Spleen (tissue), 11 donors: ENCODE results near the gene GLS. TPM values are rescaled to one million over a fixed set of nuclear protein-coding genes. Genes with fewer than 3 reads are reported as not detected.

ENCODE experiments used
- DNase-seq: peaks from one replicate; pipeline ENCODE4 v3.0.0-alpha.2; 2020
- H3K27ac ChIP-seq, 8 donors: fragments of 200-600 bp; sonication (generic) in 7 of 8; 1 replicate in 4 of 8; 2 replicates in 4 of 8; pipeline versions ENCODE4 v1.5.0 to v1.8.0; 2016 to 2021; ENCODE audit warnings: inconsistent platforms in 4 of 8, mild to moderate bottlenecking in 4 of 8, moderate library complexity in 1 of 8
- H3K27me3 ChIP-seq, 7 donors: fragments of 200-600 bp; sonication (generic) in 6 of 7; replicated peaks in 1 of 7; 1 replicate in 4 of 7; 2 replicates in 3 of 7; pipeline versions ENCODE4 v1.5.0 to v1.8.0; 2016 to 2021; ENCODE audit warnings: inconsistent platforms in 3 of 7, mild to moderate bottlenecking in 1 of 7
- H3K36me3 ChIP-seq, 6 donors: fragments of 200-600 bp; sonication (generic) in 5 of 6; 1 replicate in 4 of 6; 2 replicates in 2 of 6; pipeline versions ENCODE4 v1.5.0 to v1.8.0; 2016 to 2021; ENCODE audit warnings: inconsistent platforms in 2 of 6
- H3K4me1 ChIP-seq, 6 donors: fragments of 200-600 bp; sonication (generic) in 5 of 6; 1 replicate in 3 of 6; 2 replicates in 3 of 6; pipeline versions ENCODE4 v1.5.0 to v1.8.0; 2016 to 2021; ENCODE audit warnings: inconsistent platforms in 3 of 6
- H3K4me3 ChIP-seq, 8 donors: fragments of 200-600 bp; sonication (generic) in 7 of 8; 1 replicate in 4 of 8; 2 replicates in 4 of 8; pipeline versions ENCODE4 v1.5.0 to v1.8.0; 2016 to 2021; ENCODE audit warnings: inconsistent platforms in 4 of 8, mild to moderate bottlenecking in 4 of 8, moderate library complexity in 2 of 8
- H3K9me3 ChIP-seq, 8 donors: fragments of 200-600 bp; sonication (generic) in 7 of 8; 1 replicate in 4 of 8; 2 replicates in 4 of 8; pipeline versions ENCODE4 v1.5.0 to v1.8.0; 2016 to 2021; ENCODE audit warnings: inconsistent platforms in 4 of 8
- CTCF ChIP-seq, 11 experiments: fragments of 200-600 bp in 7 of 11; fragments of 450-650 bp in 4 of 11; sonication (generic) in 4 of 11; IDR thresholded peaks in 8 of 11; conservative IDR thresholded peaks in 3 of 11; 1 replicate in 7 of 11; 2 replicates in 4 of 11; pipeline versions ENCODE4 v1.4.0 to v1.8.0; 2016 to 2021; ENCODE audit warnings: antibody characterized with exemption in 11 of 11, inconsistent platforms in 4 of 11, mild to moderate bottlenecking in 1 of 11
- POLR2A ChIP-seq, 3 donors: fragments of 450-650 bp; IDR thresholded peaks; one replicate each; pipeline ENCODE4 v1.5.1; 2017; ENCODE audit warnings: antibody characterized with exemption in 3 of 3, mild to moderate bottlenecking in 1 of 3
- POLR2AphosphoS5 ChIP-seq, 3 donors: sonication (generic); formaldehyde crosslinking; IDR thresholded peaks; one replicate each; pipeline ENCODE4 v1.5.1; 2017; ENCODE audit warnings: antibody characterized with exemption in 3 of 3
- WGBS, 5 donors: extraction: QIAGEN DNeasy Blood & Tissue Kit in 3 of 5; methylation state at CpG; one replicate each; pipeline versions ENCODE4 v1.1.5 to v1.1.7; 2013 to 2018; 5-methylcytosine and 5-hydroxymethylcytosine counted together
- intact Hi-C: fragments of 100-400 bp; cut with DNase I; formaldehyde crosslinking; loops from one replicate; pipeline ENCODE4 v1.15.0; 2023; ENCODE audit warnings: low total_unique reads
- polyA plus RNA-seq, 3 donors: library from polyadenylated mRNA; stranded (reverse); fragments of 200-250 nt; gene quantifications; one replicate each; pipeline ENCODE4 v1.2.1, GENCODE V29; 2013
- total RNA-seq, 7 donors: library from RNA; depleted of rRNA in 3 of 7; stranded (reverse); fragments of >200 nt in 3 of 7; fragmentation: NEBNext Ultra II Directional in 4 of 7; extraction: Animal tissue kit (Norgen Biotek cat#: 25700) in 4 of 7; gene quantifications; one replicate each; pipeline versions ENCODE4 v1.1.0 to v1.2.1, GENCODE V29; 2016 to 2021
- donor health status: healthy with polysubstance abuse.
- donor health status: DM: no; HTN: no; CAD: no; lungs with moderate emphysema.
- donor health status: DM: no; HTN: no; CAD: no.
- donor health status: Bipolar disorder and iron deficiency.
- donor health status: healthy.
- donor health status: DM: no; HTN: no; CAD: no.
- donor health status: DM: yes; HTN: yes; CAD: no.

Gene GLS
- total and polyA plus RNA-seq, 10 donors, result 42.3 to 254 (median 176) TPM

GRCh38 chr2:190938771-190939335, 58.2 kb downstream of the GLS start:
- Histone ChIP-seq H3K4me3 (no peak overlapping the region), H3K27me3 (no peaks in the 10 kb centered on the region), H3K4me1 (peaks cover 3 to 33% (median 12%) of the 10 kb centered on the region in 6 donors), H3K36me3 (peaks cover 0 to 10% (median 0%) of the 10 kb centered on the region in 6 donors), H3K27ac (peak overlapping the region in 2 of 8 donors; percentile 2 to 26), H3K9me3 (no peaks in the 10 kb centered on the region)
- intact Hi-C loops, result no loop called here
- TF ChIP-seq POLR2A (IDR thresholded peaks at IDR 0.05) (no peak), POLR2AphosphoS5 (IDR thresholded peaks at IDR 0.05) (no peak), CTCF (IDR thresholded peaks at IDR 0.05 in 8 of 11, conservative IDR thresholded peaks at IDR 0.05 in 3 of 11) (no peak)
- 30 to 47% (median 31%) methylated on average over 1 of the region's 1 CpG for WGBS, 5 donors
- no peak for DNase-seq

- H3K36me3 ChIP-seq, result peaks cover 0 to 4% (median 0%) of the 10 kb centered on the region in 6 donors
- TF ChIP-seq POLR2A (IDR thresholded peaks at IDR 0.05) (no peak), POLR2AphosphoS5 (IDR thresholded peaks at IDR 0.05) (no peak), CTCF (IDR thresholded peaks at IDR 0.05 in 8 of 11, conservative IDR thresholded peaks at IDR 0.05 in 3 of 11) (no peak)
- H3K27ac ChIP-seq, result no peak overlapping the region
- no peaks in the 10 kb centered on the region for H3K27me3 ChIP-seq
- intact Hi-C loops, result no loop called here
- peaks cover 3 to 33% (median 12%) of the 10 kb centered on the region in 6 donors for H3K4me1 ChIP-seq
- DNase-seq, result no peak
- WGBS, 5 donors, result 52 to 84% (median 72%) methylated on average over 1 of the region's 1 CpG
- no peak overlapping the region for H3K4me3 ChIP-seq
- no peaks in the 10 kb centered on the region for H3K9me3 ChIP-seq
Observed at GRCh38 chr2:190940454-190940853, 59.8 kb downstream of the GLS start.

- DNase-seq, result no peak
- no peak overlapping the region for H3K4me3 ChIP-seq
- WGBS, 5 donors, result 91 to 98% (median 96%) methylated on average over 2 of the region's 2 CpGs
- H3K27me3 ChIP-seq, result no peaks in the 10 kb centered on the region
- peaks cover 3 to 25% (median 8%) of the 10 kb centered on the region in 6 donors for H3K4me1 ChIP-seq
- no peaks in the 10 kb centered on the region for H3K9me3 ChIP-seq
- TF ChIP-seq POLR2AphosphoS5 (IDR thresholded peaks at IDR 0.05) (no peak), CTCF (IDR thresholded peaks at IDR 0.05 in 8 of 11, conservative IDR thresholded peaks at IDR 0.05 in 3 of 11) (no peak), POLR2A (IDR thresholded peaks at IDR 0.05) (no peak)
- no peak overlapping the region for H3K27ac ChIP-seq
- peaks cover 0 to 1% (median 0%) of the 10 kb centered on the region in 6 donors for H3K36me3 ChIP-seq
- intact Hi-C loops, result no loop called here
Observed at GRCh38 chr2:190941571-190941970, 61.0 kb downstream of the GLS start.

- no peak for DNase-seq
- TF ChIP-seq CTCF (IDR thresholded peaks at IDR 0.05 in 8 of 11, conservative IDR thresholded peaks at IDR 0.05 in 3 of 11) (no peak), POLR2AphosphoS5 (IDR thresholded peaks at IDR 0.05) (no peak), POLR2A (IDR thresholded peaks at IDR 0.05) (no peak)
- no peaks in the 10 kb centered on the region for H3K9me3 ChIP-seq
- no peaks in the 10 kb centered on the region for H3K36me3 ChIP-seq
- no peaks in the 10 kb centered on the region for H3K27me3 ChIP-seq
- no peak overlapping the region for H3K4me3 ChIP-seq
- H3K4me1 ChIP-seq, result peaks cover 8 to 36% (median 17%) of the 10 kb centered on the region in 6 donors
- no peak overlapping the region for H3K27ac ChIP-seq
- 95 to 98% (median 96%) methylated on average over 2 of the region's 2 CpGs for WGBS, 5 donors
- intact Hi-C loops, result no loop called here
Observed at GRCh38 chr2:190942697-190943096, 62.1 kb downstream of the GLS start.
